Neural cell (in vitro differentiated cells): ENCODE data around the gene C16orf74.

Experiments used
- CTCF ChIP-seq: fragments of 450-650 bp; IDR thresholded peaks from 2 replicates; pipeline ENCODE4 v1.5.1; 2014; ENCODE audit warnings: antibody characterized with exemption, mild to moderate bottlenecking, moderate library complexity; ENCODE audit not compliant: poor library complexity, severe bottlenecking
- EP300 ChIP-seq: fragments of 450-650 bp; conservative IDR thresholded peaks from 2 replicates; pipeline ENCODE4 v1.6.1; 2014; ENCODE audit warnings: antibody characterized with exemption, mild to moderate bottlenecking, moderate library complexity; ENCODE audit not compliant: poor library complexity, severe bottlenecking
- EZH2 ChIP-seq: fragments of 200-600, 300-800 bp; shearing (Covaris generic), sonication (generic); IDR thresholded peaks from 2 replicates; pipeline ENCODE4 v1.6.1; 2014; ENCODE audit warnings: antibody characterized with exemption, low read length, borderline replicate concordance, mild to moderate bottlenecking; ENCODE audit not compliant: insufficient read depth, poor library complexity, severe bottlenecking
- MXI1 ChIP-seq: fragments of 450-650 bp; conservative IDR thresholded peaks from 2 replicates; pipeline ENCODE4 v1.6.1; 2014; ENCODE audit warnings: antibody characterized with exemption, mild to moderate bottlenecking; ENCODE audit not compliant: poor library complexity, severe bottlenecking
- POLR2AphosphoS5 ChIP-seq: IDR thresholded peaks from 2 replicates; pipeline ENCODE4 v1.6.1; 2012
- RAD21 ChIP-seq: fragments of 450-650 bp; conservative IDR thresholded peaks from 2 replicates; pipeline ENCODE4 v1.6.1; 2014; ENCODE audit warnings: antibody characterized with exemption, mild to moderate bottlenecking, moderate library complexity
- REST ChIP-seq: IDR thresholded peaks from 2 replicates; pipeline ENCODE4 v1.6.1; 2012; ENCODE audit warnings: borderline replicate concordance
- SMC3 ChIP-seq: fragments of 450-650 bp; conservative IDR thresholded peaks from 2 replicates; pipeline ENCODE4 v1.6.1; 2014; ENCODE audit warnings: antibody characterized with exemption, mild to moderate bottlenecking, moderate library complexity; ENCODE audit not compliant: poor library complexity
- TAF1 ChIP-seq: IDR thresholded peaks from 2 replicates; pipeline ENCODE4 v1.6.1; 2012; ENCODE audit warnings: low read depth

- no peak for TF ChIP-seq EP300
- no peak for TF ChIP-seq POLR2AphosphoS5
- no peak for TF ChIP-seq CTCF
- no peak for TF ChIP-seq TAF1
- no peak for TF ChIP-seq RAD21
- no peak for TF ChIP-seq EZH2
- TF ChIP-seq REST = no peak
- TF ChIP-seq MXI1 = no peak
- no peak for TF ChIP-seq SMC3
These were observed 20.8 kb downstream of the C16orf74 start for GRCh38 chr16:85730186-85730465.
